Endodermal cell (in vitro differentiated cells): Measurements from ENCODE around the gene ABHD14A. TPM values are rescaled to one million over a fixed set of nuclear protein-coding genes. Genes with fewer than 3 reads are reported as not detected.

Source experiments
- DNase-seq: peaks from one replicate; pipeline ENCODE4 v3.0.0-alpha.2; 2017
- H3K27ac ChIP-seq: 2 replicates; pipeline ENCODE4 v1.5.1; 2013; ENCODE audit warnings: mild to moderate bottlenecking, low read depth, low read length, moderate library complexity
- H3K27me3 ChIP-seq: 2 replicates; pipeline ENCODE4 v1.6.1; 2013; ENCODE audit warnings: mild to moderate bottlenecking, low read length, moderate library complexity; ENCODE audit not compliant: insufficient read depth, control insufficient read depth, poor library complexity, severe bottlenecking
- H3K36me3 ChIP-seq: 2 replicates; pipeline ENCODE4 v1.7.0; 2013; ENCODE audit warnings: mild to moderate bottlenecking, low read length, moderate library complexity; ENCODE audit not compliant: control insufficient read depth, insufficient read depth
- H3K4me1 ChIP-seq: one replicate; pipeline ENCODE4 v1.7.0; 2013; ENCODE audit warnings: low read length; ENCODE audit not compliant: control insufficient read depth, insufficient read depth
- H3K4me3 ChIP-seq: 2 replicates; pipeline ENCODE4 v1.5.1; 2013; ENCODE audit warnings: mild to moderate bottlenecking, low read length, moderate library complexity
- H3K9ac ChIP-seq: 2 replicates; pipeline ENCODE4 v1.6.1; 2013; ENCODE audit warnings: mild to moderate bottlenecking, low read length, moderate library complexity; ENCODE audit not compliant: poor library complexity, severe bottlenecking; ENCODE audit errors: extremely low read depth
- H3K9me3 ChIP-seq: 2 replicates; pipeline ENCODE4 v1.6.1; 2013; ENCODE audit warnings: mild to moderate bottlenecking, low read length, moderate library complexity; ENCODE audit not compliant: control insufficient read depth
- H3K27ac Mint-ChIP-seq: 2 replicates; pipeline ENCODE4 v1.8.0; 2020; ENCODE audit warnings: mixed read lengths
- H3K27me3 Mint-ChIP-seq: 2 replicates; pipeline ENCODE4 v1.8.0; 2021; ENCODE audit warnings: mild to moderate bottlenecking, mixed read lengths; ENCODE audit not compliant: insufficient read depth
- H3K36me3 Mint-ChIP-seq: 2 replicates; pipeline ENCODE4 v1.8.0; 2020; ENCODE audit warnings: low read depth, mixed read lengths
- H3K4me1 Mint-ChIP-seq: 2 replicates; pipeline ENCODE4 v1.8.0; 2020; ENCODE audit warnings: mixed read lengths
- H3K4me3 Mint-ChIP-seq: 2 replicates; pipeline ENCODE4 v1.8.0; 2020; ENCODE audit warnings: mild to moderate bottlenecking, moderate library complexity, mixed read lengths
- H3K9me3 Mint-ChIP-seq: 2 replicates; pipeline ENCODE4 v1.8.0; 2020; ENCODE audit warnings: mild to moderate bottlenecking, mixed read lengths
- WGBS, 2 experiments: methylation state at CpG; one replicate each; pipeline versions ENCODE4 v1.1.5 to v1.1.7; 2013; ENCODE audit warnings: missing lambda C conversion rate in 2 of 2, mixed read lengths in 1 of 2; ENCODE audit not compliant: insufficient coverage in 1 of 2, insufficient read length in 1 of 2; 5-methylcytosine and 5-hydroxymethylcytosine counted together
- total RNA-seq, 2 donors: library from RNA; stranded (reverse); fragmentation: NEBNext Ultra II Directional in 1 of 2; extraction: Animal tissue kit (Norgen Biotek cat#: 25700) in 1 of 2; gene quantifications; 2 replicates in 1 of 2; 3 replicates in 1 of 2; pipeline ENCODE4 v1.2.1, GENCODE V29; 2021
- TF ChIP-seq, protein P1 (sequence below): fragments of 200-600 bp; sonication (generic); conservative IDR thresholded peaks from 2 replicates; pipeline ENCODE4 v1.5.0; 2021; ENCODE audit warnings: antibody characterized with exemption, mild to moderate bottlenecking

Gene ABHD14A
- total RNA-seq, 2 donors from 2014 or later: 9.6 to 10.1 TPM

DNA sequence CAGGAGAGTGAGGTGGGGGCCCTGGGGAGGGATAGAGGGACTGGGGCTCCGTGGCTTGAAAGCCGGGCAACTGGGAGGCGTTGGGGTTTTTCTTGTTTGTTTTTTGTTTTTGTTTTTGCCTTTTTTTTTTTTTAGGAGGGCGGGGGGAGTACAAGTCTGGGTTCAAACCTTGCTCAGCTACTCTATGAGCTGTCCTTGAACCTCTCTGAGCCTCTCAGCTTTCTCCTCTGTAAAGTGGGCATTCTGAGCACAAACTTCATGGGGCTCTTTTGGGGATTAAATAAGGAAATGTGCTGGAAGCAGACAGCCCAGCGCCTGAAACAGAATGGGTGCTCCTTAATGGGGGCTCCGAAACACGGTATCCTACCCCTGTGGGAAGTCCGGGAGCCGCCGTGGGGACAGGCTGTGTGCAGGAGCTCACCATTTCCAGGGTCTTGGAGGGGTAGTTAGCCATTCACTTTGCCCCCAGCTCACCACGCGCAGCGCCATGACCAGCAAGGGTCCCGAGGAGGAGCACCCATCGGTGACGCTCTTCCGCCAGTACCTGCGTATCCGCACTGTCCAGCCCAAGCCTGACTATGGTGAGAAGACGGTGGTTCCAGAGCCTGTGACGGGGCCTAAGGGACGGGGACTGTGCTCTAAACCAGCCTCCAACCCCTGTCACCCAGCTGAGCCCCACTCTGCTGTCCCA lies 8.9 kb downstream of the ABHD14A start:
- Histone ChIP-seq H3K4me3 (peak overlapping the region; percentile 88), H3K9ac (peak overlapping the region; percentile 76), H3K9me3 (no peaks in the 10 kb centered on the region), H3K36me3 (no peaks in the 10 kb centered on the region), H3K27me3 (no peaks in the 10 kb centered on the region), H3K27ac (peak overlapping the region; percentile 10), H3K4me1 (peaks cover 8% of the 10 kb centered on the region)
- H3K4me1 Mint-ChIP-seq: peaks cover 8% of the 10 kb centered on the region
- H3K27me3 Mint-ChIP-seq: no peaks in the 10 kb centered on the region
- peaks cover 5% of the 10 kb centered on the region for H3K36me3 Mint-ChIP-seq
- H3K4me3 Mint-ChIP-seq: peak overlapping the region; percentile 69
- DNase-seq: no peak
- H3K27ac Mint-ChIP-seq: peak overlapping the region; percentile 97
- WGBS, 2 experiments: 78 to 79% methylated on average over 9 to 22 of the region's 22 CpGs
- no peaks in the 10 kb centered on the region for H3K9me3 Mint-ChIP-seq
- TF ChIP-seq, protein P1, sequence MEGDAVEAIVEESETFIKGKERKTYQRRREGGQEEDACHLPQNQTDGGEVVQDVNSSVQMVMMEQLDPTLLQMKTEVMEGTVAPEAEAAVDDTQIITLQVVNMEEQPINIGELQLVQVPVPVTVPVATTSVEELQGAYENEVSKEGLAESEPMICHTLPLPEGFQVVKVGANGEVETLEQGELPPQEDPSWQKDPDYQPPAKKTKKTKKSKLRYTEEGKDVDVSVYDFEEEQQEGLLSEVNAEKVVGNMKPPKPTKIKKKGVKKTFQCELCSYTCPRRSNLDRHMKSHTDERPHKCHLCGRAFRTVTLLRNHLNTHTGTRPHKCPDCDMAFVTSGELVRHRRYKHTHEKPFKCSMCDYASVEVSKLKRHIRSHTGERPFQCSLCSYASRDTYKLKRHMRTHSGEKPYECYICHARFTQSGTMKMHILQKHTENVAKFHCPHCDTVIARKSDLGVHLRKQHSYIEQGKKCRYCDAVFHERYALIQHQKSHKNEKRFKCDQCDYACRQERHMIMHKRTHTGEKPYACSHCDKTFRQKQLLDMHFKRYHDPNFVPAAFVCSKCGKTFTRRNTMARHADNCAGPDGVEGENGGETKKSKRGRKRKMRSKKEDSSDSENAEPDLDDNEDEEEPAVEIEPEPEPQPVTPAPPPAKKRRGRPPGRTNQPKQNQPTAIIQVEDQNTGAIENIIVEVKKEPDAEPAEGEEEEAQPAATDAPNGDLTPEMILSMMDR: no peak

DNA sequence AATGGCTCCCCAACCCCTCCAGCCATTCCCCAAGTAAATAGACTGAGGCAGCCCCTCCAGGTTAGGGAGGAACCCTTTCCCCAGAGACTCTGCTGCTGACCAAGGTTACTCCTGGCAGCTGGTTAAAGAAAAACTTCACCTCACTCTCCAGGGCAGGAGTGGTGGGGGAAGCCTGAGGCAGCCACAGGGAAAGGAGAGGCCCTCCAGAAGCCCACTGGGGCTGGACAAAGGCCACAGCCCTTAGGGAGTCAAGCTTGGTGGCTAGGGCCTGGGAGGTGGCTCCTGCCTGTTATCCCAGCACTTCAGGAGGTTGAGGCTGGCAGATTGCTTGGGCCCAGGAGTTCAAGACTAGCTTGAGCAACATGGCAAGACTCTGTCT lies 9.4 kb downstream of the ABHD14A start:
- Histone ChIP-seq H3K9ac (no peak overlapping the region), H3K27me3 (no peaks in the 10 kb centered on the region), H3K4me3 (peak overlapping the region; percentile 88), H3K4me1 (peaks cover 8% of the 10 kb centered on the region), H3K36me3 (no peaks in the 10 kb centered on the region), H3K9me3 (no peaks in the 10 kb centered on the region), H3K27ac (no peak overlapping the region)
- no peak for DNase-seq
- Mint-ChIP-seq H3K27ac (peak overlapping the region; percentile 97), H3K36me3 (peaks cover 2% of the 10 kb centered on the region), H3K9me3 (no peaks in the 10 kb centered on the region), H3K27me3 (no peaks in the 10 kb centered on the region), H3K4me3 (peak overlapping the region; percentile 69), H3K4me1 (peaks cover 8% of the 10 kb centered on the region)
- TF ChIP-seq, protein P1: no peak

DNA sequence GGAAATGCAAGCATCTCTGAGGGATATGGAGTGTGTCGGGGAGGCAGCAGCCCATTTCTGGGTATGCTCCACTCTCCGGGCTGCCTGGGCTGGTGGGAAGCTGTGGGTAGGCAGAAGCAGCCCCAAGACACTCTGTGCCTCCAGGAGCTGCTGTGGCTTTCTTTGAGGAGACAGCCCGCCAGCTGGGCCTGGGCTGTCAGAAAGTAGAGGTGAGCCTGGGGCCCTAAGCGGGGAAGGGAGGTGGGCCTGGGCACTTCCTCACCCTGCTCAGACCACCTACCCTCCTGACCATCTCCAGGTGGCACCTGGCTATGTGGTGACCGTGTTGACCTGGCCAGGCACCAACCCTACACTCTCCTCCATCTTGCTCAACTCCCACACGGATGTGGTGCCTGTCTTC lies 10.2 kb downstream of the ABHD14A start:
- WGBS, 2 experiments: 90 to 95% methylated on average over 2 to 6 of the region's 6 CpGs
- Histone ChIP-seq H3K36me3 (no peaks in the 10 kb centered on the region), H3K27me3 (no peaks in the 10 kb centered on the region), H3K9ac (no peak overlapping the region), H3K4me3 (no peak overlapping the region), H3K4me1 (peaks cover 8% of the 10 kb centered on the region), H3K9me3 (no peaks in the 10 kb centered on the region), H3K27ac (no peak overlapping the region)
- peak overlapping the region; percentile 55 for H3K27ac Mint-ChIP-seq
- H3K4me3 Mint-ChIP-seq: no peak overlapping the region
- no peaks in the 10 kb centered on the region for H3K27me3 Mint-ChIP-seq
- peaks cover 2% of the 10 kb centered on the region for H3K36me3 Mint-ChIP-seq
- no peak for DNase-seq
- no peaks in the 10 kb centered on the region for H3K9me3 Mint-ChIP-seq
- H3K4me1 Mint-ChIP-seq: peaks cover 8% of the 10 kb centered on the region
- TF ChIP-seq, protein P1: no peak
